Stimulated activated CD4-positive, alpha-beta T cell treated with anti-CD3 and anti-CD28 coated beads, TNF-alpha, amount 100 ng/mL, for 4 hours (primary cell): Measurements from ENCODE around the gene SLAMF6.
"Not testable (repeated sequence)": the region's sequence is repeated elsewhere in the genome, so short reads cannot be mapped to it uniquely, and the experiment has no call there.

Source experiments
- DNase-seq, 3 experiments: peaks; one replicate each; pipeline ENCODE4 v3.0.0-alpha.2; 2020; ENCODE audit warnings: low read depth in 3 of 3

The SLAMF6 gene

GRCh38 chr1:160542303-160542945, 19.4 kb upstream of the SLAMF6 start:
- no peak for DNase-seq

- DNase-seq, result no peak
Observed at GRCh38 chr1:160541622-160542302, 18.7 kb upstream of the SLAMF6 start.

- no peak for DNase-seq
Observed at GRCh38 chr1:160540859-160541233, 17.8 kb upstream of the SLAMF6 start.

- DNase-seq, result peak in 1 of 3 experiments; percentile 22
Observed at GRCh38 chr1:160539990-160540858, 17.2 kb upstream of the SLAMF6 start.

GRCh38 chr1:160539684-160539989, 16.6 kb upstream of the SLAMF6 start:
- DNase-seq, result no peak

- DNase-seq, result no peak
Observed at GRCh38 chr1:160538985-160539651, 16.1 kb upstream of the SLAMF6 start.

GRCh38 chr1:160537714-160538665, 14.9 kb upstream of the SLAMF6 start:
- DNase-seq, result no peak

GRCh38 chr1:160534823-160535605, 12.0 kb upstream of the SLAMF6 start:
- no peak for DNase-seq

- not testable (repeated sequence) for DNase-seq
Observed at GRCh38 chr1:160532557-160532813, 9.4 kb upstream of the SLAMF6 start.

GRCh38 chr1:160531809-160532556, 8.9 kb upstream of the SLAMF6 start:
- DNase-seq, result not testable (repeated sequence)

- DNase-seq, result not testable (repeated sequence)
Observed at GRCh38 chr1:160529401-160529952, 6.4 kb upstream of the SLAMF6 start.

GRCh38 chr1:160523789-160524188, 734 bp upstream of the SLAMF6 start:
- not testable (repeated sequence) for DNase-seq

GRCh38 chr1:160522136-160522535, 919 bp downstream of the SLAMF6 start:
- no peak for DNase-seq

GRCh38 chr1:160521554-160521953, 1.5 kb downstream of the SLAMF6 start:
- no peak for DNase-seq

- DNase-seq, result no peak
Observed at GRCh38 chr1:160520999-160521398, 2.1 kb downstream of the SLAMF6 start.

- DNase-seq, result no peak
Observed at GRCh38 chr1:160520582-160520981, 2.5 kb downstream of the SLAMF6 start.

- no peak for DNase-seq
Observed at GRCh38 chr1:160519642-160520435, 3.2 kb downstream of the SLAMF6 start.

- not testable (repeated sequence) for DNase-seq
Observed at GRCh38 chr1:160517519-160517918, 5.5 kb downstream of the SLAMF6 start.

- not testable (repeated sequence) for DNase-seq
Observed at GRCh38 chr1:160515908-160516307, 7.1 kb downstream of the SLAMF6 start.
